Common myeloid progenitor, CD34-positive (primary cell): ENCODE data around the gene TPSG1.
A peak's percentile ranks its signal among the peaks of the same experiment; 100 is the strongest.
"Not testable (repeated sequence)": the region's sequence is repeated elsewhere in the genome, so short reads cannot be mapped to it uniquely, and the experiment has no call there.

ENCODE experiments used
- CTCF ChIA-PET: fragments of 350-600 bp; sonication (Branson Sonifier 250); formaldehyde crosslinking; loops from one replicate; lab custom pipeline; 2021; ENCODE audit warnings: antibody characterized with exemption; lab: Charles Lee
- POLR2A ChIA-PET: fragments of 350-600 bp; sonication (Branson Sonifier 250); formaldehyde crosslinking; loops from one replicate; lab custom pipeline; 2021; ENCODE audit warnings: antibody characterized with exemption; lab: Charles Lee
- DNase-seq, 3 donors: peaks; one replicate each; pipeline versions ENCODE4 v3.0.0 to v3.0.0-alpha.2; 2013
- H3K27ac ChIP-seq, 2 experiments: 1 replicate in 1 of 2; 2 replicates in 1 of 2; pipeline ENCODE4 v1.7.0; 2013; ENCODE audit warnings: inconsistent platforms in 2 of 2, low read length in 2 of 2, mild to moderate bottlenecking in 2 of 2, low read depth in 1 of 2, moderate library complexity in 1 of 2; ENCODE audit not compliant: severe bottlenecking in 2 of 2, insufficient read depth in 1 of 2, poor library complexity in 1 of 2
- H3K27me3 ChIP-seq, 5 experiments: replicated peaks in 2 of 5; 1 replicate in 3 of 5; 2 replicates in 2 of 5; pipeline versions ENCODE4 v1.6.1 to v1.7.0; 2013; ENCODE audit warnings: low read length in 4 of 5, mild to moderate bottlenecking in 2 of 5, moderate library complexity in 2 of 5, inconsistent platforms in 1 of 5; ENCODE audit not compliant: insufficient read depth in 5 of 5, control insufficient read depth in 4 of 5
- H3K36me3 ChIP-seq, 4 experiments: 1 replicate in 2 of 4; 2 replicates in 2 of 4; pipeline versions ENCODE4 v1.6.1 to v1.7.0; 2013; ENCODE audit warnings: low read length in 3 of 4, control low read depth in 1 of 4, mild to moderate bottlenecking in 1 of 4; ENCODE audit not compliant: control insufficient read depth in 4 of 4, insufficient read depth in 4 of 4
- H3K4me1 ChIP-seq, 4 experiments: 1 replicate in 3 of 4; 2 replicates in 1 of 4; pipeline versions ENCODE4 v1.6.1 to v1.7.1; 2013; ENCODE audit warnings: low read length in 3 of 4, mild to moderate bottlenecking in 3 of 4, control low read depth in 1 of 4, inconsistent platforms in 1 of 4, moderate library complexity in 1 of 4; ENCODE audit not compliant: control insufficient read depth in 4 of 4, insufficient read depth in 4 of 4; ENCODE audit errors: control extremely low read depth in 1 of 4
- H3K4me3 ChIP-seq, 7 experiments: 1 replicate in 4 of 7; 2 replicates in 3 of 7; pipeline versions ENCODE4 v1.5.1 to v1.7.0; 2013; ENCODE audit warnings: mild to moderate bottlenecking in 7 of 7, low read length in 6 of 7, moderate library complexity in 6 of 7, inconsistent platforms in 2 of 7, low read depth in 2 of 7, control low read depth in 1 of 7; ENCODE audit not compliant: insufficient read depth in 4 of 7, control insufficient read depth in 1 of 7; ENCODE audit errors: extremely low read depth in 1 of 7
- H3K9me3 ChIP-seq, 5 experiments: 1 replicate in 4 of 5; 2 replicates in 1 of 5; pipeline versions ENCODE4 v1.6.1 to v1.7.1; 2013; ENCODE audit warnings: low read length in 4 of 5, mild to moderate bottlenecking in 2 of 5, inconsistent platforms in 1 of 5, low read depth in 1 of 5, moderate library complexity in 1 of 5; ENCODE audit not compliant: control insufficient read depth in 4 of 5, insufficient read depth in 2 of 5; ENCODE audit errors: control extremely low read depth in 1 of 5
- WGBS: methylation state at CpG from one replicate; pipeline ENCODE4 v1.1.5; 2013; ENCODE audit not compliant: insufficient coverage; 5-methylcytosine and 5-hydroxymethylcytosine counted together

The TPSG1 gene

GRCh38 chr16:1194665-1195392, 30.2 kb downstream of the TPSG1 start:
- Histone ChIP-seq H3K27me3 (peaks cover 0 to 19% (median 0%) of the 10 kb centered on the region in 5 experiments), H3K4me3 (no peak overlapping the region), H3K36me3 (no peaks in the 10 kb centered on the region), H3K27ac (no peak overlapping the region), H3K9me3 (no peaks in the 10 kb centered on the region), H3K4me1 (no peaks in the 10 kb centered on the region)
- WGBS = 27% methylated on average over 25 of the region's 61 CpGs
- ChIA-PET CTCF (interaction anchor here (1.6 kb wide), 1 partner anchor 86 kb away, joined by 4 read pairs; no protein-coding TSS in a partner anchor), POLR2A (no interaction called here)
- peak in 2 of 3 donors; percentile 14 to 17 for DNase-seq

GRCh38 chr16:1193825-1194581, 31.1 kb downstream of the TPSG1 start:
- H3K27me3 ChIP-seq = peaks cover 0 to 19% (median 0%) of the 10 kb centered on the region in 5 experiments
- H3K4me1 ChIP-seq = no peaks in the 10 kb centered on the region
- no peaks in the 10 kb centered on the region for H3K36me3 ChIP-seq
- 64% methylated on average over 27 of the region's 29 CpGs for WGBS
- ChIA-PET CTCF (interaction anchor here (1.6 kb wide), 1 partner anchor 85 kb away, joined by 4 read pairs; no protein-coding TSS in a partner anchor), POLR2A (interaction anchor here (0.6 kb wide), 1 partner anchor 792 kb away, joined by 3 read pairs; the partner anchor contains the start of gene DECR2)
- no peak for DNase-seq
- no peak overlapping the region for H3K27ac ChIP-seq
- no peaks in the 10 kb centered on the region for H3K9me3 ChIP-seq
- H3K4me3 ChIP-seq = no peak overlapping the region

DNA sequence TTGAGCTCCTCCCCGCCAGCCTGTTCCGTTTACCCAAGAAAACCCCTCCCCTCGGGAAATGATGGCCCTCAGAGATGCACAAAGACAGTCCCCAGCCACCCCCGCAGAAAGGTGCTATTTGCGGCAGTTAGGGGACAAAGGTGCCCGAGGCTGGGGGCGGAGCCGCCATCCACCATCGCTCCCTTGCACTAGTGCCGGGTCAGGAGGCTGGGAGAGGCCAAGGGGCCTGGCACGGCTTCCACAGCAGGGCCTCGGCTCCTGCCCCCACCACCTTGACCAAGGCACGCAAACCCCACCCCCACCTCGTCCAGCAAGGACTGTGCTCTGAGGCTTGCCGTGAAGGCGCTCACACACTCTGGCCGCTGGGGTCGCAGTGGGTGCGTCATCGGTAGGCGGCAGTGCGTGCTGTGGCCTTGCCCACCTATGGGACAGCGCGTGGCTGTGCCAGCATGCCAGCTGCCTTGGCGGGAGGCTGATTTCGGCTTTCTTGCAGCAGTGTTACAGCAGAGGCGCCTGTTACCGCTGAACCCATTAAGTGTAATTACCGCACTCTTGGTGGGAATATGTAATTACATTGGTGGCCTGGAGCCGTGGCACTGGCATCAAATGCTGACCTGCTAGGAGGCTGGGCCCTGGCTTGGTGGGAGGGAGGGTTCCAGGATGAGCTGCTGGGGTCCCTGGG, 31.8 kb downstream of the TPSG1 start:
- Histone ChIP-seq H3K36me3 (no peaks in the 10 kb centered on the region), H3K4me3 (no peak overlapping the region), H3K9me3 (no peaks in the 10 kb centered on the region), H3K4me1 (no peaks in the 10 kb centered on the region), H3K27ac (no peak overlapping the region), H3K27me3 (peaks cover 0 to 19% (median 0%) of the 10 kb centered on the region in 5 experiments)
- peak in 2 of 3 donors; percentile 20 to 22 for DNase-seq
- ChIA-PET CTCF (interaction anchor here (1.6 kb wide), 1 partner anchor 84 kb away, joined by 4 read pairs; no protein-coding TSS in a partner anchor), POLR2A (interaction anchor here (0.6 kb wide), 1 partner anchor 792 kb away, joined by 3 read pairs; the partner anchor contains the start of gene DECR2)
- WGBS = 73% methylated on average over 27 of the region's 30 CpGs

DNA sequence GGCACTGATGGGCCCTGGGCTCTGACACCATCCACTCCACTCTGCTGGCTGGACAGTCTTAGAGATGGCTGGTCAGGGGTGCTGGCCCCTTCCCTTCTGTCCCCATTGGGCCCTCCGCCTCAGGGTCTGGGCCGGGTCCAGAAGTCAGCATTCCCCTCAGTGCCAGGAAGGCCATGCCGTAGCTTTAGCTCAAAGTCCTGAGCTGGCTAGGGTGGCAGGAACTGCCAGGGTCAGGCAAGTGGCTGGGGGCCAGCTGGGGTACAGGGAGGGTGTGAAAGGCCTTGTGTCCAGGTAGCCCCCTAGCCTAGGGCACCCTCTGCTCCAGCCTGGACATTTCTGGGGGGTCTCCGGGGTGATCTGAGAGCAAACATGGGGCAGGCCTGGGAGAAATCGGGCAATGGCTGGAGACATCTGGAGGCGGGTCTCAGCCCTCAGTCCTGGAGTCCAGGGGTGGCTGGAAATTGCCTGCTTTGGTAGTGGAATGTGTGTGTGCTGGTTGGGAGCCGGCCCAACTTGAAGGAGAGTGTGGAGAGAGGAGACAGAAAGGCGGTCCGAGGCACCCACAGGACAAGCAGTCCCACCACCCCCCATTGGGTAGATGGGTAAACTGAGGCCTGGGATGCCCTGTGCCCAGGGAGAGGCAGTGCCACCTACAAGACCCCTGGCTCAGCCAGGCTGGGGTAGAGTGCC, 32.5 kb downstream of the TPSG1 start:
- Histone ChIP-seq H3K4me3 (no peak overlapping the region), H3K36me3 (no peaks in the 10 kb centered on the region)

DNA sequence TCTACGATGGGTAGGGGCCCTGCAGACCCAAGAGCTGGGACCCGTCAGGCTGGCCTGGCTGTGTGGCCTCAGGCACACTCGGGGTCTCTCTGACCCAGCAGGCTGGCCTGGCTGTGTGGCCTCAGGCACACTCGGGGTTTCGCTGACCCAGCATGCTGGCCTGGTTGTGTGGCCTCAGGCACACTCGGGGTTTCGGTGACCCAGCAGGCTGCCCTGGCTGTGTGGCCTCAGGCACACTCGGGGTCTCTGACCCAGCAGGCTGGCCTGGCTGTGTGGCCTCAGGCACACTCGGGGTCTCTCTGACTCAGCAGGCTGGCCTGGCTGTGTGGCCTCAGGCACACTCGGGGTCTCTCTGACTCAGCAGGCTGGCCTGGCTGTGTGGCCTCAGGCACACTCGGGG, 34.3 kb downstream of the TPSG1 start:
- 98% methylated on average over 11 of the region's 11 CpGs for WGBS
- not testable (repeated sequence) for DNase-seq
- POLR2A ChIA-PET = interaction anchor here (0.8 kb wide), 1 partner anchor 564 kb away, joined by 3 read pairs; no protein-coding TSS in a partner anchor

More for the DNA sequence above, 32.5 kb downstream of the TPSG1 start:
- Histone ChIP-seq H3K27ac (no peak overlapping the region), H3K27me3 (peaks cover 0 to 14% (median 0%) of the 10 kb centered on the region in 5 experiments), H3K9me3 (no peaks in the 10 kb centered on the region), H3K4me1 (no peaks in the 10 kb centered on the region)
- no peak for DNase-seq
- POLR2A ChIA-PET = no interaction called here
- CTCF ChIA-PET = no interaction called here
- WGBS = 90% methylated on average over 2 of the region's 9 CpGs

DNA sequence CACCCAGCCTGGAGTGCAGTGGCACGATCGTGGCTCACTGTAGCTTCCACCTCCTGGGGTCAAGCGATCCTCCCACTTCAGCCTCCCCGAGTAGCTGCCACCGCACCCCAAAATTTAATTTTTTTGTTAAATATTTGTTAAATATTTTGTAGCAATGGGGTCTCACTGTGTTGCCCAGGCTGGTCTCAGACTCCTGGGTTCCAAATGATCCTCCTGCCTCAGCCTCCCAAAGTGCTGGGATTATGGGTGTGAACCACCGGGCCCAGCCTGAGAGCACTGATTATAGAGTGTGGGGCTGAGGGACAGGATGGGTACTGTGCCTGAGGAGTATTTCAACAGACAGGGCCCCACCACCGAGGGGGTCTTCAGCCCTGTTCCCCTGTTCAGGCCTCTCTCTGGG, 35.6 kb downstream of the TPSG1 start:
- WGBS = 94% methylated on average over 2 of the region's 7 CpGs
- no peaks in the 10 kb centered on the region for H3K9me3 ChIP-seq
- peaks cover 0 to 9% (median 0%) of the 10 kb centered on the region in 5 experiments for H3K27me3 ChIP-seq
- ChIA-PET CTCF (interaction anchor here (1.2 kb wide), 1 partner anchor 86 kb away, joined by 3 read pairs; no protein-coding TSS in a partner anchor), POLR2A (no interaction called here)
- no peaks in the 10 kb centered on the region for H3K36me3 ChIP-seq
- no peak overlapping the region for H3K4me3 ChIP-seq
- H3K4me1 ChIP-seq = no peaks in the 10 kb centered on the region
- DNase-seq = no peak
- H3K27ac ChIP-seq = no peak overlapping the region

More for the DNA sequence above, 34.3 kb downstream of the TPSG1 start:
- peaks cover 0 to 11% (median 0%) of the 10 kb centered on the region in 5 experiments for H3K27me3 ChIP-seq
- H3K27ac ChIP-seq, H3K4me3 ChIP-seq, H3K9me3 ChIP-seq, CTCF ChIA-PET, H3K4me1 ChIP-seq, H3K36me3 ChIP-seq: not testable (repeated sequence)
